ENCODE results near the gene CTCF. TPM values are rescaled to one million over a fixed set of nuclear protein-coding genes. Genes with fewer than 3 reads are reported as not detected.

Gene CTCF
- total RNA-seq, 1 experiment from 2014 or later: 33.1 TPM

GRCh38 chr16:67678354-67679023 lies 116.2 kb downstream of the CTCF start:
- no peak overlapping the region for H3K27ac ChIP-seq (ENCODE audit: low read length)
- ChIA-PET POLR2A (no interaction called here), CTCF (no interaction called here)
- H3K4me3 ChIP-seq (ENCODE audit: low read depth in 2 of 2, low read length in 2 of 2): no peak overlapping the region
- no TSS peak for BruUV-seq (replicated peaks)
- H3K36me3 ChIP-seq (ENCODE audit: control insufficient read depth, insufficient read depth, low read length): no peaks in the 10 kb centered on the region; the same call in 1 of the 2 replicates
- intact Hi-C loops (cut with micrococcal nuclease; ENCODE audit: unreplicated experiment) (loop anchor here (10.0 kb wide), 1 partner anchor 126 kb away; the partner anchor contains the start of genes RANBP10 and TSNAXIP1), in situ Hi-C loops (cut with HindIII; ENCODE audit: low pct_unique_long_range_greater_than_20kb, low sequenced_read_pairs) (no loop called here)
- DNase-seq (ENCODE audit: low read depth, low spot score) (no peak), ATAC-seq (no peak)
- no peaks in the 10 kb centered on the region for H3K4me1 ChIP-seq (ENCODE audit: control insufficient read depth, insufficient read depth, low read length)
- no peaks in the 10 kb centered on the region for H3K9me3 ChIP-seq (ENCODE audit: control insufficient read depth, insufficient read depth, low read depth, low read length)
- no peaks in the 10 kb centered on the region for H3K27me3 ChIP-seq (ENCODE audit: control insufficient read depth, insufficient read depth, low read length)
- no peak for TF ChIP-seq SIN3A (IDR thresholded peaks at IDR 0.05; ENCODE audit: borderline replicate concordance, insufficient read depth, low read depth, low read length)
- no peak for TF ChIP-seq TCF7L2 (IDR thresholded peaks at IDR 0.05; ENCODE audit: low read depth, low read length)
- no peak for TF ChIP-seq REST (IDR thresholded peaks at IDR 0.05; ENCODE audit: insufficient read depth in 1 of 2, low read depth in 2 of 2, low read length in 1 of 2)
- TF ChIP-seq POLR2AphosphoS5 (IDR thresholded peaks at IDR 0.05; ENCODE audit: low read depth, low read length): no peak
- no peak for TF ChIP-seq CTCF (IDR thresholded peaks at IDR 0.05)

GRCh38 chr16:67679935-67680897 lies 117.9 kb downstream of the CTCF start:
- H3K4me1 ChIP-seq (ENCODE audit: control insufficient read depth, insufficient read depth, low read length): no peaks in the 10 kb centered on the region
- in situ Hi-C loops (cut with HindIII; ENCODE audit: low pct_unique_long_range_greater_than_20kb, low sequenced_read_pairs) (no loop called here), intact Hi-C loops (cut with micrococcal nuclease; ENCODE audit: unreplicated experiment) (loop anchor here (10.0 kb wide), 1 partner anchor 125 kb away; the partner anchor contains the start of genes RANBP10 and TSNAXIP1)
- no peak for DNase-seq (ENCODE audit: low read depth, low spot score)
- POLR2A ChIA-PET: no interaction called here
- BruUV-seq (replicated peaks): no TSS peak
- no peak for ATAC-seq
- no peaks in the 10 kb centered on the region; the same call in 1 of the 2 replicates for H3K36me3 ChIP-seq (ENCODE audit: control insufficient read depth, insufficient read depth, low read length)
- CTCF ChIA-PET: interaction anchor here (0.7 kb wide), 1 partner anchor 203 kb away, joined by 3 read pairs; no protein-coding TSS in a partner anchor
- TF ChIP-seq TCF7L2 (IDR thresholded peaks at IDR 0.05; ENCODE audit: low read depth, low read length) (no peak), POLR2AphosphoS5 (IDR thresholded peaks at IDR 0.05; ENCODE audit: low read depth, low read length) (no peak), CTCF (IDR thresholded peaks at IDR 0.05) (no peak), REST (IDR thresholded peaks at IDR 0.05; ENCODE audit: insufficient read depth in 1 of 2, low read depth in 2 of 2, low read length in 1 of 2) (no peak), SIN3A (IDR thresholded peaks at IDR 0.05; ENCODE audit: borderline replicate concordance, insufficient read depth, low read depth, low read length) (no peak)
- H3K9me3 ChIP-seq (ENCODE audit: control insufficient read depth, insufficient read depth, low read depth, low read length): no peaks in the 10 kb centered on the region
- no peak overlapping the region for H3K4me3 ChIP-seq (ENCODE audit: low read depth in 2 of 2, low read length in 2 of 2)
- H3K27me3 ChIP-seq (ENCODE audit: control insufficient read depth, insufficient read depth, low read length): no peaks in the 10 kb centered on the region
- H3K27ac ChIP-seq (ENCODE audit: low read length): no peak overlapping the region

Measured in Panc1 (cell line).